T-helper 1 cell treated with Interleukin-12 subunit alpha and Interleukin-12 subunit beta and Interleukin-4 antibody, amounts not matched to agents 30 μg/mL and 1 μg/mL, for 36 hours (primary cell): ENCODE measurements around the gene PRSS8.

Experiments used
- H3K27ac Mint-ChIP-seq: one replicate; pipeline ENCODE4 v1.8.0; 2021; ENCODE audit warnings: mild to moderate bottlenecking, mixed read lengths
- H3K27me3 Mint-ChIP-seq: one replicate; pipeline ENCODE4 v1.8.0; 2021; ENCODE audit warnings: low read depth, mixed read lengths
- H3K36me3 Mint-ChIP-seq: one replicate; pipeline ENCODE4 v1.8.0; 2021; ENCODE audit warnings: low read depth, mixed read lengths
- H3K4me1 Mint-ChIP-seq: one replicate; pipeline ENCODE4 v1.8.0; 2021; ENCODE audit warnings: low read depth, mixed read lengths
- H3K4me3 Mint-ChIP-seq: one replicate; pipeline ENCODE4 v1.8.0; 2021; ENCODE audit warnings: mild to moderate bottlenecking, moderate library complexity, mixed read lengths
- H3K9me3 Mint-ChIP-seq: one replicate; pipeline ENCODE4 v1.8.0; 2021; ENCODE audit warnings: mixed read lengths

Gene PRSS8

DNA sequence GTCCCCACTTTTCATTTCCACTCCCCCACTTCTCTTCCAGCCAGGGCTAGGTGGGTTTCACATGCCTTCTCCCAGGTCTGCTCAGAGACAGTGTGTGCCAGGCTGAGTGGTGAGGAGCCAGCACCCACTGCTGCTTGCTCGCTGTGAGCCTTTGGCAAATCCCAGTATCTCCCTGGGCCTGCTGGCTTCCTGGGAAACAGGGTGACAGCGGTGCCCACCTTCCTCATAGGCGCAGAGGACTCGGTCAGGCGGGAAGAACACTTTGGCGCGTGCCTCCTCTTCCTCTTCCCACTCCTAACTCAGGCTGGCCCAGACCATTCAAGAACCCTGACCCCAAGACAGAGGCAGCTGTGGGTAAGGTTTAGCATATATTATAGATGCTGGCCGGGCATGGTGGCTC lies 46.3 kb downstream of the PRSS8 start:
- H3K9me3 Mint-ChIP-seq = no peaks in the 10 kb centered on the region
- no peak overlapping the region for H3K27ac Mint-ChIP-seq
- peaks cover 13% of the 10 kb centered on the region for H3K36me3 Mint-ChIP-seq
- no peak overlapping the region for H3K4me3 Mint-ChIP-seq
- no peaks in the 10 kb centered on the region for H3K27me3 Mint-ChIP-seq
- peaks cover 10% of the 10 kb centered on the region for H3K4me1 Mint-ChIP-seq

GRCh38 chr16:31088459-31089183 lies 46.9 kb downstream of the PRSS8 start, which contains the start of gene PRSS53:
TSS of gene PRSS53 (minus strand) at chr16:31088943. CDS start at chr16:31088809, 134 bp downstream.
- Mint-ChIP-seq H3K9me3 (no peaks in the 10 kb centered on the region), H3K27me3 (no peaks in the 10 kb centered on the region), H3K27ac (no peak within 1 kb of the TSS), H3K4me1 (peaks cover 5% of the 10 kb centered on the region), H3K4me3 (no peak within 1 kb of the TSS), H3K36me3 (peaks cover 12% of the 10 kb centered on the region)

DNA sequence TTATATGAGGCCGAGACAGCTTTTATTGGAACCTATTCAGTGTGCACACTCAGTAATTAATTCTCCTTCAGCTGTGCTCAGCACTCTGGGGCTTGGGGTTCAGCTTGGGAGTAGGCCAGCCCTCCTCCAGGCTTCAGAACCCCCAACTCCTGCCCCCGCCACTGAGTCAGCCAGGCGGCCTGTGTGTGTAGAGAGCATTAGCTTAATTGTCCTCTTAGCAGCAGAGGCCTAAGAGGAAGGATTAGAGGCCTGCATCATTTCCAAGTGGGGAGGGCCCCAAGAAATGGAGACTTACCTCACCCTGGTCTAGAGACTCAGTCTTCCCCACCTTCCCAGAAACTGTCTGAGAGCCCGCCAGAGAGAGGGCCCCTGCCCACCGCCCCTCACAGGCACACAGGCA lies 47.6 kb downstream of the PRSS8 start:
- Mint-ChIP-seq H3K36me3 (peaks cover 12% of the 10 kb centered on the region), H3K4me3 (no peak overlapping the region), H3K27me3 (no peaks in the 10 kb centered on the region), H3K27ac (no peak overlapping the region), H3K9me3 (no peaks in the 10 kb centered on the region), H3K4me1 (peaks cover 4% of the 10 kb centered on the region)

- Mint-ChIP-seq H3K9me3 (no peaks in the 10 kb centered on the region), H3K4me3 (no peak overlapping the region), H3K27me3 (no peaks in the 10 kb centered on the region), H3K27ac (no peak overlapping the region), H3K4me1 (peaks cover under 1% of the 10 kb centered on the region), H3K36me3 (peaks cover 11% of the 10 kb centered on the region)
Measured at GRCh38 chr16:31087481-31087880, 48.0 kb downstream of the PRSS8 start.

DNA sequence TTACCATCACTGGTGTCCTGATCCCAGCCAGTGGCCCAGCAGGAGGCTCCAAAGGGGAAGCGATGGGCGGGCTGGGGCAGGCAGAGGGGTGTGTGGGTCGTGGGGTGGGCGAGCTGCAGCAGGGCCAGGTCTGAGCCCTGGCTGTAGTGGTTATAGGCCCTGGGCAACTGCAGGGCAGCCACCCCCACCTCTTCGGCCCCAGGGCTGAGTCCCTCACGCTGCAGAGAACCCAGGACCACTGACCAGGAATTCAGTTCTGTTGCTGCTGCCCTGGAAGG lies 49.0 kb downstream of the PRSS8 start:
- no peaks in the 10 kb centered on the region for H3K9me3 Mint-ChIP-seq
- no peak overlapping the region for H3K4me3 Mint-ChIP-seq
- H3K4me1 Mint-ChIP-seq = peaks cover 2% of the 10 kb centered on the region
- H3K27me3 Mint-ChIP-seq = no peaks in the 10 kb centered on the region
- H3K36me3 Mint-ChIP-seq = peaks cover 13% of the 10 kb centered on the region
- no peak overlapping the region for H3K27ac Mint-ChIP-seq

DNA sequence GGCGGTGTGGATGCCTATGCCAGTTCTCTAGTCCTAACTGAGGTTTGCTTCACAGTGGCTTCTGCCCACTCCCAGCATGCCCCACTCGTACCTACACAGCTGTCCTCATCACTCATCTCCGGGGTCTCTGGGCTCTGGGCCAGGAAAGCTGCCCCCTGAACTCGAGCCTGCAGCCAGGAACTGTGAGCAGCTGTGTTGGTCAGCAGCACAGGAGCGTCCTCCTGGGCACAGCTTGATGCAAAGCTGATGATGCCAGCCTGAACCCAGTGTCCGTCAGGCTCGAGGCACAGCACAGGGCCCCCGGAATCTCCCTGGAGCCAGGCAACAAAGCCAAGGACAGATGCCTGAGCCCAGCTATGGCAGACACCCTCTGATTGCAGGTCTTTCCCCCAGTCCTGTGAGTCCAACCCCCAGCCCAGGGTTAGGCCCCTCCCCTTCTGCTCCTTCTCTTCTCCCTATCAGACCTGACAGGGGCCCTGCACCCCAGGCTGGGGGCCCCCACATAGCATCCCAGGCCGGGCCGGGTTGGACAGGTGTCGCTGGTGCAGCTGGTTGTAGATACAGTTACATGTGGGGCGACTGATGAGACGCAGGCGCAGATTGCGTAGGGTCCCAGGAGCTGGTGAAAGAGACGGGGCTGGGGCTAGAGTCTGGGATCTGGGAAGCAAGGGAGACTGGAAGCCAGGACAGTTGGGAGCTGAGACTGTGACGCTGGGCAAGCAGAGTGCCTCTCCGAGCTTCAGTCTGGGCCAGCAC lies 49.5 kb downstream of the PRSS8 start:
- Mint-ChIP-seq H3K27ac (no peak overlapping the region), H3K9me3 (no peaks in the 10 kb centered on the region), H3K27me3 (no peaks in the 10 kb centered on the region)

GRCh38 chr16:31085411-31085810 lies 50.1 kb downstream of the PRSS8 start:
- no peak overlapping the region for H3K4me3 Mint-ChIP-seq
- peaks cover 13% of the 10 kb centered on the region for H3K36me3 Mint-ChIP-seq
- no peak overlapping the region for H3K27ac Mint-ChIP-seq
- H3K9me3 Mint-ChIP-seq = no peaks in the 10 kb centered on the region
- H3K27me3 Mint-ChIP-seq = no peaks in the 10 kb centered on the region
- peaks cover 4% of the 10 kb centered on the region for H3K4me1 Mint-ChIP-seq

More for the DNA sequence above, 49.5 kb downstream of the PRSS8 start:
- no peak overlapping the region for H3K4me3 Mint-ChIP-seq
- peaks cover 2% of the 10 kb centered on the region for H3K4me1 Mint-ChIP-seq
- peaks cover 13% of the 10 kb centered on the region for H3K36me3 Mint-ChIP-seq

- Mint-ChIP-seq H3K27me3 (no peaks in the 10 kb centered on the region), H3K27ac (no peak overlapping the region), H3K4me3 (no peak overlapping the region), H3K36me3 (peaks cover 15% of the 10 kb centered on the region), H3K4me1 (peaks cover 4% of the 10 kb centered on the region), H3K9me3 (no peaks in the 10 kb centered on the region)
Measured at GRCh38 chr16:31084584-31085302, 50.8 kb downstream of the PRSS8 start.

DNA sequence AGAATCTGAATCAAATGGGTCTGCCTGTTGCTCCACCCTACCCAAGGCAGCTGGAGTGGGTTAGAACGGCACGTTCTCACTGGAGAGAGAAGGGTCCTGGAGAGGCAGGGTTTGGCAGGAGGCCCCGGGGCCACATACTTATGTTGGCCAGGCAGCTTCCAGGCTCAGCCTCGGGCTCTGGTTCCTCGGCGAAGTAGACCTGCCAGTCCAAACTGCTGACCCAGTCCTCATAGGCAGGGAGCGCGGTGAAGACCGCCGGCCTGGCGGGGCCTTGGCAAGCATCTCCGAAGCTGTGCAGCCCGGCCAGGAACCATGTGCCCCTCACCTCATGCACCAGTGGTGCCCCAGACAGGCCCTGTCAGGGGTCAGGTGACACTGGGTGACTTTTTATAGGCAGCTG lies 51.5 kb downstream of the PRSS8 start:
- no peaks in the 10 kb centered on the region for H3K9me3 Mint-ChIP-seq
- H3K27me3 Mint-ChIP-seq = no peaks in the 10 kb centered on the region
- peaks cover 6% of the 10 kb centered on the region for H3K4me1 Mint-ChIP-seq
- peaks cover 14% of the 10 kb centered on the region for H3K36me3 Mint-ChIP-seq
- H3K4me3 Mint-ChIP-seq = no peak overlapping the region
- H3K27ac Mint-ChIP-seq = no peak overlapping the region

GRCh38 chr16:31083556-31083955 lies 52.0 kb downstream of the PRSS8 start:
- Mint-ChIP-seq H3K4me3 (no peak overlapping the region), H3K4me1 (peaks cover 6% of the 10 kb centered on the region), H3K36me3 (peaks cover 17% of the 10 kb centered on the region), H3K27ac (no peak overlapping the region), H3K27me3 (no peaks in the 10 kb centered on the region), H3K9me3 (no peaks in the 10 kb centered on the region)

DNA sequence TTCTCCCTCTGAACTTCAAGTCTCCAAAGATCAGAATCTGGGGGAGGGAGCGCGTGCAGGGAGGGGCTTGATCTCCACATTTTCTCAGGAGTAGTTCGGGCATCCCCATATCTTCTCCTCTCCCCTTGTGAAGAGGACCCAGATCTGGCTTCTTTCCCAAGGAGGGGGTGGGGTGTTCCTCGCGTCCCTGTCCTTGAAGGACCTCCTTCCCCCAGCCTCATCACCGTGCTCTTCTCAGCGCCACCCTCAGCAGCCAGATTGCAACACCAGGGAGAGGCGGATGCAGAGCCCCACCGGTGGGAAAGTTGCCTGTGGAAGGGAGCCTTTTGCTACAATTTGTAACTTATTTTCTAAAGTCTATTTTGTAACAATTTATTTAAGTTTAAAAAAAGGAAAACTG lies 52.4 kb downstream of the PRSS8 start:
- no peak overlapping the region for H3K27ac Mint-ChIP-seq
- H3K36me3 Mint-ChIP-seq = peaks cover 20% of the 10 kb centered on the region
- H3K4me1 Mint-ChIP-seq = peaks cover 6% of the 10 kb centered on the region
- H3K27me3 Mint-ChIP-seq = no peaks in the 10 kb centered on the region
- no peaks in the 10 kb centered on the region for H3K9me3 Mint-ChIP-seq
- no peak overlapping the region for H3K4me3 Mint-ChIP-seq

- Mint-ChIP-seq H3K9me3 (no peaks in the 10 kb centered on the region), H3K36me3 (peaks cover 23% of the 10 kb centered on the region), H3K27me3 (no peaks in the 10 kb centered on the region), H3K4me1 (peaks cover 6% of the 10 kb centered on the region), H3K4me3 (no peak overlapping the region), H3K27ac (peak overlapping the region; percentile 81)
Measured at GRCh38 chr16:31082368-31083045, 53.0 kb downstream of the PRSS8 start.
